Psoas muscle (tissue), 8 donors: ENCODE results near the gene IGSF1. TPM values are rescaled to one million over a fixed set of nuclear protein-coding genes. Genes with fewer than 3 reads are reported as not detected.

ENCODE experiments used
- ATAC-seq, 4 donors: fragments of 200-7000 bp; cut with Tn5 transposase; one replicate each; pipeline ENCODE4 v1.9.1; 2020; ENCODE audit warnings: moderate library complexity in 3 of 4, mild to moderate bottlenecking in 2 of 4
- DNase-seq, 2 donors: peaks; one replicate each; pipeline ENCODE4 v3.0.0-alpha.2; 2020
- H3K27ac ChIP-seq: fragments of 200-600 bp; one replicate; pipeline ENCODE4 v1.8.0; 2022
- H3K27me3 ChIP-seq, 3 donors: fragments of 200-600 bp in 1 of 3; one replicate each; pipeline versions ENCODE4 v1.6.1 to v1.8.0; 2013 to 2022; ENCODE audit warnings: low read length in 2 of 3, mild to moderate bottlenecking in 2 of 3, moderate library complexity in 1 of 3; ENCODE audit not compliant: insufficient read depth in 3 of 3
- H3K36me3 ChIP-seq, 2 donors: fragments of 200-600 bp in 1 of 2; one replicate each; pipeline versions ENCODE4 v1.6.1 to v1.8.0; 2013 to 2022; ENCODE audit warnings: low read depth in 1 of 2, mild to moderate bottlenecking in 1 of 2, moderate library complexity in 1 of 2; ENCODE audit not compliant: insufficient read depth in 1 of 2
- H3K4me1 ChIP-seq: fragments of 200-600 bp; one replicate; pipeline ENCODE4 v1.8.0; 2022
- H3K4me3 ChIP-seq: fragments of 200-600 bp; one replicate; pipeline ENCODE4 v1.8.0; 2022; ENCODE audit warnings: mild to moderate bottlenecking
- H3K9me3 ChIP-seq: fragments of 200-600 bp; one replicate; pipeline ENCODE4 v1.8.0; 2022
- CTCF ChIP-seq: fragments of 200-600 bp; IDR thresholded peaks from one replicate; pipeline ENCODE4 v1.8.0; 2022; ENCODE audit warnings: antibody characterized with exemption
- WGBS, 3 donors: extraction: QIAGEN DNeasy Blood & Tissue Kit; methylation state at CpG; one replicate each; pipeline versions ENCODE4 v1.1.6 to v1.1.7; 2013; 5-methylcytosine and 5-hydroxymethylcytosine counted together
- intact Hi-C, 2 donors: fragments of 100-400 bp; cut with DNase I; formaldehyde crosslinking; loops; one replicate each; pipeline versions ENCODE4 v1.11.0 to v1.14.2; 2022
- polyA plus RNA-seq, 3 donors: library from polyadenylated mRNA; stranded (reverse); fragments of 200-250 nt; gene quantifications; one replicate each; pipeline ENCODE4 v1.2.3, GENCODE V29; 2013
- total RNA-seq, 4 donors: library from RNA; stranded (reverse); fragmentation: NEBNext Ultra II Directional in 2 of 4; extraction: Animal tissue kit (Norgen Biotek cat#: 25700) in 2 of 4; gene quantifications; one replicate each; pipeline versions ENCODE4 v1.2.1 to v1.2.4, GENCODE V29; 2021 to 2023
- donor health status: healthy with polysubstance abuse.
- donor health status: DM: no; HTN: no; CAD: no; lungs with moderate emphysema.
- donor health status: Bipolar disorder and iron deficiency.
- donor health status: healthy.
- donor health status: DM: yes; HTN: yes; CAD: no.
- donor health status: DM: no; HTN: no; CAD: no.
- donor health status: DM: no; HTN: no; CAD: no.
- donor health status: DM: yes; HTN: yes; CAD: no.

The IGSF1 gene
- total and polyA plus RNA-seq, 7 donors, result 0.03 to 0.54 (median 0.06) TPM

GRCh38 chrX:131322651-131323050, 33.5 kb upstream of the IGSF1 start:
- H3K4me3 ChIP-seq, result no peak overlapping the region
- H3K36me3 ChIP-seq, result no peaks in the 10 kb centered on the region
- no peak for TF ChIP-seq CTCF
- ATAC-seq (no peak), DNase-seq (no peak)
- no peak overlapping the region for H3K27ac ChIP-seq
- no peaks in the 10 kb centered on the region for H3K27me3 ChIP-seq
- H3K9me3 ChIP-seq, result no peaks in the 10 kb centered on the region
- no peaks in the 10 kb centered on the region for H3K4me1 ChIP-seq
- intact Hi-C loops, result no loop called here
- 39 to 66% (median 51%) methylated on average over 3 of the region's 3 CpGs for WGBS, 3 donors

GRCh38 chrX:131317326-131317725, 28.2 kb upstream of the IGSF1 start:
- Histone ChIP-seq H3K9me3 (no peaks in the 10 kb centered on the region), H3K36me3 (no peaks in the 10 kb centered on the region), H3K4me3 (no peak overlapping the region), H3K4me1 (no peaks in the 10 kb centered on the region), H3K27ac (no peak overlapping the region), H3K27me3 (no peaks in the 10 kb centered on the region)
- intact Hi-C loops, result no loop called here
- 76 to 85% (median 84%) methylated on average over 4 of the region's 4 CpGs for WGBS, 3 donors
- ATAC-seq, result no peak
- TF ChIP-seq CTCF, result no peak
- no peak for DNase-seq

GRCh38 chrX:131316260-131316659, 27.2 kb upstream of the IGSF1 start:
- Histone ChIP-seq H3K4me1 (no peaks in the 10 kb centered on the region), H3K9me3 (no peaks in the 10 kb centered on the region), H3K27me3 (no peaks in the 10 kb centered on the region), H3K4me3 (no peak overlapping the region), H3K27ac (no peak overlapping the region), H3K36me3 (no peaks in the 10 kb centered on the region)
- ATAC-seq, result no peak
- DNase-seq, result no peak
- no peak for TF ChIP-seq CTCF
- intact Hi-C loops, result no loop called here
- WGBS, 3 donors, result 50 to 65% (median 65%) methylated on average over 1 of the region's 1 CpG

- no peak overlapping the region for H3K4me3 ChIP-seq
- no peaks in the 10 kb centered on the region for H3K36me3 ChIP-seq
- H3K27me3 ChIP-seq, result no peaks in the 10 kb centered on the region
- no peaks in the 10 kb centered on the region for H3K4me1 ChIP-seq
- no peak for TF ChIP-seq CTCF
- ATAC-seq, result no peak
- H3K9me3 ChIP-seq, result no peaks in the 10 kb centered on the region
- H3K27ac ChIP-seq, result no peak overlapping the region
- intact Hi-C loops, result no loop called here
- DNase-seq, result no peak
These were observed 19.9 kb upstream of the IGSF1 start for GRCh38 chrX:131308980-131309379.

GRCh38 chrX:131306601-131307000, 17.5 kb upstream of the IGSF1 start:
- ATAC-seq (no peak), DNase-seq (no peak)
- Histone ChIP-seq H3K36me3 (no peaks in the 10 kb centered on the region), H3K4me1 (no peaks in the 10 kb centered on the region), H3K9me3 (no peaks in the 10 kb centered on the region), H3K27ac (no peak overlapping the region), H3K27me3 (no peaks in the 10 kb centered on the region), H3K4me3 (no peak overlapping the region)
- WGBS, 3 donors, result 10 to 13% (median 13%) methylated on average over 1 of the region's 1 CpG
- TF ChIP-seq CTCF, result no peak
- intact Hi-C loops, result no loop called here
